Cardiac muscle cell (in vitro differentiated cells and primary cell): ENCODE data around the gene GALNT18. TPM values are rescaled to one million over a fixed set of nuclear protein-coding genes. Genes with fewer than 3 reads are reported as not detected.

Source experiments
- DNase-seq, 2 donors: peaks; one replicate each; pipeline versions ENCODE4 v3.0.0 to v3.0.0-alpha.2; 2010 to 2017; ENCODE audit warnings: low read depth in 1 of 2, low spot score in 1 of 2
- H3K27ac ChIP-seq: fragments of 200-600 bp; sonication (generic); 2 replicates; pipeline ENCODE4 v1.5.1; 2016
- H3K27me3 ChIP-seq: fragments of 200-600 bp; sonication (generic); 2 replicates; pipeline ENCODE4 v1.6.0; 2016; ENCODE audit warnings: control low read depth
- H3K36me3 ChIP-seq: fragments of 200-600 bp; sonication (generic); 2 replicates; pipeline ENCODE4 v1.5.1; 2016; ENCODE audit warnings: control low read depth
- H3K4me1 ChIP-seq: fragments of 200-600 bp; sonication (generic); 2 replicates; pipeline ENCODE4 v1.8.1; 2017; ENCODE audit warnings: low read depth, mild to moderate bottlenecking, mixed run types
- H3K4me3 ChIP-seq: fragments of 200-600 bp; sonication (generic); 2 replicates; pipeline ENCODE4 v1.5.1; 2016; ENCODE audit warnings: mild to moderate bottlenecking
- H3K9me3 ChIP-seq: fragments of 200-600 bp; sonication (generic); 2 replicates; pipeline ENCODE4 v1.5.1; 2017; ENCODE audit warnings: low read depth, mild to moderate bottlenecking, control low read depth
- CTCF ChIP-seq: IDR thresholded peaks from 2 replicates; pipeline ENCODE4 v1.5.1; 2012; ENCODE audit warnings: low read depth, mild to moderate bottlenecking, low read length
- polyA plus RNA-seq: library from polyadenylated mRNA; unstranded; fragments of >200 nt; fragmentation: Nextera tagmentation; extraction: Ambion mirVana; gene quantifications from 2 replicates; pipeline ENCODE4 v1.2.1, GENCODE V29; 2016
- total RNA-seq: library from RNA; depleted of rRNA; stranded (reverse); fragments of >200 nt; gene quantifications from 2 replicates; pipeline ENCODE4 v1.2.3, GENCODE V29; 2016

The GALNT18 gene
- total and polyA plus RNA-seq, 2 experiments from 2014 or later, result 2.1 to 2.2 TPM

GRCh38 chr11:11499300-11499699, 122.5 kb downstream of the GALNT18 start:
- no peak for TF ChIP-seq CTCF
- peaks cover 6% of the 10 kb centered on the region for H3K4me1 ChIP-seq
- no peaks in the 10 kb centered on the region for H3K9me3 ChIP-seq
- no peaks in the 10 kb centered on the region for H3K36me3 ChIP-seq
- no peak overlapping the region for H3K4me3 ChIP-seq
- H3K27me3 ChIP-seq, result no peaks in the 10 kb centered on the region
- H3K27ac ChIP-seq, result no peak overlapping the region
- no peak for DNase-seq

GRCh38 chr11:11498195-11498594, 123.6 kb downstream of the GALNT18 start:
- no peak overlapping the region for H3K4me3 ChIP-seq
- no peak for TF ChIP-seq CTCF
- no peak overlapping the region for H3K27ac ChIP-seq
- no peaks in the 10 kb centered on the region for H3K27me3 ChIP-seq
- no peaks in the 10 kb centered on the region for H3K36me3 ChIP-seq
- no peaks in the 10 kb centered on the region for H3K9me3 ChIP-seq
- peaks cover 6% of the 10 kb centered on the region for H3K4me1 ChIP-seq
- no peak for DNase-seq

- H3K4me3 ChIP-seq, result no peak overlapping the region
- no peak for DNase-seq
- TF ChIP-seq CTCF, result no peak
- no peak overlapping the region for H3K27ac ChIP-seq
- H3K4me1 ChIP-seq, result no peaks in the 10 kb centered on the region
- no peaks in the 10 kb centered on the region for H3K27me3 ChIP-seq
- H3K9me3 ChIP-seq, result no peaks in the 10 kb centered on the region
- H3K36me3 ChIP-seq, result no peaks in the 10 kb centered on the region
These were observed 124.9 kb downstream of the GALNT18 start for GRCh38 chr11:11496879-11497278.

- no peak overlapping the region for H3K27ac ChIP-seq
- no peak for DNase-seq
- no peaks in the 10 kb centered on the region for H3K4me1 ChIP-seq
- no peak for TF ChIP-seq CTCF
- H3K4me3 ChIP-seq, result no peak overlapping the region
- no peaks in the 10 kb centered on the region for H3K36me3 ChIP-seq
- H3K9me3 ChIP-seq, result no peaks in the 10 kb centered on the region
- H3K27me3 ChIP-seq, result peaks cover 3% of the 10 kb centered on the region
These were observed 127.5 kb downstream of the GALNT18 start for GRCh38 chr11:11494348-11494747.

GRCh38 chr11:11493698-11494097, 128.1 kb downstream of the GALNT18 start:
- H3K4me3 ChIP-seq, result no peak overlapping the region
- H3K27me3 ChIP-seq, result peaks cover 3% of the 10 kb centered on the region
- no peaks in the 10 kb centered on the region for H3K9me3 ChIP-seq
- no peak for DNase-seq
- no peaks in the 10 kb centered on the region for H3K4me1 ChIP-seq
- H3K36me3 ChIP-seq, result no peaks in the 10 kb centered on the region
- TF ChIP-seq CTCF, result no peak
- H3K27ac ChIP-seq, result no peak overlapping the region

- no peaks in the 10 kb centered on the region for H3K36me3 ChIP-seq
- TF ChIP-seq CTCF, result no peak
- DNase-seq, result no peak
- H3K27me3 ChIP-seq, result peaks cover 3% of the 10 kb centered on the region
- H3K4me1 ChIP-seq, result no peaks in the 10 kb centered on the region
- no peak overlapping the region for H3K4me3 ChIP-seq
- no peak overlapping the region for H3K27ac ChIP-seq
- H3K9me3 ChIP-seq, result no peaks in the 10 kb centered on the region
These were observed 130.2 kb downstream of the GALNT18 start for GRCh38 chr11:11491589-11491988.
